Measurements from ENCODE around the gene FNDC3B.

The FNDC3B gene

GRCh38 chr3:172303941-172304558 is 264.7 kb downstream of the FNDC3B start:
- H3K4me2 ChIP-seq (ENCODE audit: low read length): no peak overlapping the region
- no peaks in the 10 kb centered on the region for H4K20me1 ChIP-seq (ENCODE audit: insufficient read depth, low read length)
- H3F3A ChIP-seq (ENCODE audit: insufficient read depth, low read length): no peaks in the 10 kb centered on the region
- TF ChIP-seq EZH2 (IDR thresholded peaks at IDR 0.05; ENCODE audit: borderline replicate concordance, low read length): no peak
- no peak for TF ChIP-seq CTCF (IDR thresholded peaks at IDR 0.05; ENCODE audit: low read length)
- no peak overlapping the region for H3K9ac ChIP-seq (ENCODE audit: low read length)
- H3K79me2 ChIP-seq (ENCODE audit: insufficient read depth, low read length): no peaks in the 10 kb centered on the region
- no peaks in the 10 kb centered on the region for H3K36me3 ChIP-seq (ENCODE audit: insufficient read depth, low read length)
- H2AFZ ChIP-seq (ENCODE audit: low read length): no peak overlapping the region
- H3K27me3 ChIP-seq (ENCODE audit: insufficient read depth, low read length): no peaks in the 10 kb centered on the region
- no peak overlapping the region for H3K27ac ChIP-seq (ENCODE audit: low read depth, low read length, poor library complexity, severe bottlenecking)
- no peaks in the 10 kb centered on the region for H3K4me1 ChIP-seq (ENCODE audit: insufficient read depth, low read length, severe bottlenecking)
- no peaks in the 10 kb centered on the region for H3K9me2 ChIP-seq (ENCODE audit: low read depth, low read length)
- no peak overlapping the region for H3K4me3 ChIP-seq (ENCODE audit: low read depth, low read length, poor library complexity, severe bottlenecking)
- no peaks in the 10 kb centered on the region for H3K9me3 ChIP-seq (ENCODE audit: low read length)

- no peaks in the 10 kb centered on the region for H3F3A ChIP-seq (ENCODE audit: insufficient read depth, low read length)
- no peak overlapping the region for H3K27ac ChIP-seq (ENCODE audit: low read depth, low read length, poor library complexity, severe bottlenecking)
- no peaks in the 10 kb centered on the region for H3K79me2 ChIP-seq (ENCODE audit: insufficient read depth, low read length)
- no peak overlapping the region for H3K4me3 ChIP-seq (ENCODE audit: low read depth, low read length, poor library complexity, severe bottlenecking)
- TF ChIP-seq EZH2 (IDR thresholded peaks at IDR 0.05; ENCODE audit: borderline replicate concordance, low read length): no peak
- no peak for TF ChIP-seq CTCF (IDR thresholded peaks at IDR 0.05; ENCODE audit: low read length)
- no peak overlapping the region for H2AFZ ChIP-seq (ENCODE audit: low read length)
- H3K4me2 ChIP-seq (ENCODE audit: low read length): no peak overlapping the region
- H4K20me1 ChIP-seq (ENCODE audit: insufficient read depth, low read length): no peaks in the 10 kb centered on the region
- no peaks in the 10 kb centered on the region for H3K9me2 ChIP-seq (ENCODE audit: low read depth, low read length)
- no peak overlapping the region for H3K9ac ChIP-seq (ENCODE audit: low read length)
- H3K27me3 ChIP-seq (ENCODE audit: insufficient read depth, low read length): no peaks in the 10 kb centered on the region
- no peaks in the 10 kb centered on the region for H3K36me3 ChIP-seq (ENCODE audit: insufficient read depth, low read length)
- no peaks in the 10 kb centered on the region for H3K9me3 ChIP-seq (ENCODE audit: low read length)
- H3K4me1 ChIP-seq (ENCODE audit: insufficient read depth, low read length, severe bottlenecking): no peaks in the 10 kb centered on the region
Measured at GRCh38 chr3:172305552-172305951, 266.2 kb downstream of the FNDC3B start.

GRCh38 chr3:172305974-172306373 is 266.6 kb downstream of the FNDC3B start:
- Histone ChIP-seq H3K36me3 (ENCODE audit: insufficient read depth, low read length) (no peaks in the 10 kb centered on the region), H3K9me3 (ENCODE audit: low read length) (no peaks in the 10 kb centered on the region), H3K27ac (ENCODE audit: low read depth, low read length, poor library complexity, severe bottlenecking) (no peak overlapping the region), H3K4me2 (ENCODE audit: low read length) (no peak overlapping the region), H4K20me1 (ENCODE audit: insufficient read depth, low read length) (no peaks in the 10 kb centered on the region), H3K79me2 (ENCODE audit: insufficient read depth, low read length) (no peaks in the 10 kb centered on the region), H2AFZ (ENCODE audit: low read length) (no peak overlapping the region), H3K4me3 (ENCODE audit: low read depth, low read length, poor library complexity, severe bottlenecking) (no peak overlapping the region), H3K27me3 (ENCODE audit: insufficient read depth, low read length) (no peaks in the 10 kb centered on the region), H3K9me2 (ENCODE audit: low read depth, low read length) (no peaks in the 10 kb centered on the region), H3K4me1 (ENCODE audit: insufficient read depth, low read length, severe bottlenecking) (no peaks in the 10 kb centered on the region), H3K9ac (ENCODE audit: low read length) (no peak overlapping the region), H3F3A (ENCODE audit: insufficient read depth, low read length) (no peaks in the 10 kb centered on the region)
- TF ChIP-seq CTCF (IDR thresholded peaks at IDR 0.05; ENCODE audit: low read length) (no peak), EZH2 (IDR thresholded peaks at IDR 0.05; ENCODE audit: borderline replicate concordance, low read length) (no peak)

All from OCI-LY1 (cell line).